Naive thymus-derived CD4-positive, alpha-beta T cell (primary cell): Measurements from ENCODE around the gene RBFA. TPM values are rescaled to one million over a fixed set of nuclear protein-coding genes. Genes with fewer than 3 reads are reported as not detected.

ENCODE experiments used
- ATAC-seq: fragments of 150-1000 bp; cut with Tn5 transposase; 2 replicates; pipeline ENCODE4 v1.10.0; 2021; ENCODE audit warnings: mild to moderate bottlenecking, moderate library complexity
- CTCF ChIA-PET: fragments of 350-600 bp; sonication (Branson Sonifier 250); formaldehyde crosslinking; loops from one replicate; lab custom pipeline; 2021; ENCODE audit warnings: antibody characterized with exemption; lab: Charles Lee
- POLR2A ChIA-PET: fragments of 350-600 bp; sonication (Branson Sonifier 250); formaldehyde crosslinking; loops from one replicate; lab custom pipeline; 2021; ENCODE audit warnings: antibody characterized with exemption, inconsistent platforms; lab: Charles Lee
- DNase-seq, 9 donors: peaks; one replicate each; pipeline versions ENCODE4 v3.0.0 to v3.0.0-alpha.2; 2020 to 2022; ENCODE audit warnings: mixed read lengths in 1 of 9
- H3K27ac ChIP-seq: one replicate; pipeline ENCODE4 v1.7.0; 2013; ENCODE audit warnings: mild to moderate bottlenecking, low read depth, low read length, moderate library complexity
- H3K27me3 ChIP-seq, 2 donors: one replicate each; pipeline ENCODE4 v1.7.0; 2013; ENCODE audit warnings: low read length in 2 of 2, mild to moderate bottlenecking in 2 of 2, moderate library complexity in 2 of 2; ENCODE audit not compliant: control insufficient read depth in 2 of 2, insufficient read depth in 2 of 2
- H3K36me3 ChIP-seq, 3 experiments: 1 replicate in 2 of 3; 2 replicates in 1 of 3; pipeline ENCODE4 v1.7.0; 2013; ENCODE audit warnings: low read length in 3 of 3, mild to moderate bottlenecking in 3 of 3, moderate library complexity in 1 of 3; ENCODE audit not compliant: insufficient read depth in 3 of 3, control insufficient read depth in 2 of 3
- H3K4me1 ChIP-seq, 2 donors: one replicate each; pipeline ENCODE4 v1.7.0; 2013; ENCODE audit warnings: low read length in 2 of 2, mild to moderate bottlenecking in 2 of 2, moderate library complexity in 1 of 2; ENCODE audit not compliant: control insufficient read depth in 2 of 2, insufficient read depth in 2 of 2
- H3K4me3 ChIP-seq: 2 replicates; pipeline ENCODE4 v1.7.0; 2013; ENCODE audit warnings: mild to moderate bottlenecking, low read length
- H3K9me3 ChIP-seq, 3 experiments: 1 replicate in 2 of 3; 2 replicates in 1 of 3; pipeline ENCODE4 v1.7.0; 2013; ENCODE audit warnings: low read length in 3 of 3; ENCODE audit not compliant: control insufficient read depth in 2 of 3
- H3K27ac Mint-ChIP-seq, 9 donors: one replicate each; pipeline ENCODE4 v1.8.0; 2020 to 2022; ENCODE audit warnings: mixed read lengths in 9 of 9, mild to moderate bottlenecking in 8 of 9, moderate library complexity in 5 of 9, inconsistent platforms in 2 of 9
- H3K27me3 Mint-ChIP-seq, 5 donors: one replicate each; pipeline ENCODE4 v1.8.0; 2021 to 2022; ENCODE audit warnings: mixed read lengths in 5 of 5, mild to moderate bottlenecking in 1 of 5
- H3K36me3 Mint-ChIP-seq, 5 donors: one replicate each; pipeline ENCODE4 v1.8.0; 2020 to 2022; ENCODE audit warnings: mixed read lengths in 5 of 5, mild to moderate bottlenecking in 3 of 5, inconsistent platforms in 1 of 5
- H3K4me1 Mint-ChIP-seq, 7 donors: one replicate each; pipeline ENCODE4 v1.8.0; 2020 to 2022; ENCODE audit warnings: mixed read lengths in 7 of 7, mild to moderate bottlenecking in 3 of 7, inconsistent platforms in 1 of 7
- H3K4me3 Mint-ChIP-seq, 10 donors: one replicate each; pipeline ENCODE4 v1.8.0; 2020 to 2022; ENCODE audit warnings: mild to moderate bottlenecking in 10 of 10, mixed read lengths in 10 of 10, moderate library complexity in 6 of 10, inconsistent platforms in 2 of 10
- H3K9me3 Mint-ChIP-seq, 11 donors: one replicate each; pipeline ENCODE4 v1.8.0; 2020 to 2022; ENCODE audit warnings: mixed read lengths in 11 of 11, mild to moderate bottlenecking in 4 of 11, inconsistent platforms in 1 of 11, moderate library complexity in 1 of 11
- intact Hi-C, 2 donors: fragments of 100-400 bp; cut with micrococcal nuclease; formaldehyde crosslinking; loops; one replicate each; pipeline ENCODE4 v1.15.1; 2023
- polyA plus RNA-seq, 2 donors: library from polyadenylated mRNA; unstranded; fragments of 300-500 nt; fragmentation: Illumina TruSeq; gene quantifications; one replicate each; pipeline ENCODE4 v1.2.3, GENCODE V29; 2021
- total RNA-seq, 6 experiments: library from RNA in 5 of 6; stranded (reverse) in 5 of 6; gene quantifications; 1 replicate in 5 of 6; 2 replicates in 1 of 6; pipeline ENCODE4 v1.2.3 and lab custom pipeline; 2021 to 2026

Gene RBFA
- total and polyA plus RNA-seq, 7 experiments from 2014 or later: 14.6 to 23.5 (median 21.6) TPM

DNA sequence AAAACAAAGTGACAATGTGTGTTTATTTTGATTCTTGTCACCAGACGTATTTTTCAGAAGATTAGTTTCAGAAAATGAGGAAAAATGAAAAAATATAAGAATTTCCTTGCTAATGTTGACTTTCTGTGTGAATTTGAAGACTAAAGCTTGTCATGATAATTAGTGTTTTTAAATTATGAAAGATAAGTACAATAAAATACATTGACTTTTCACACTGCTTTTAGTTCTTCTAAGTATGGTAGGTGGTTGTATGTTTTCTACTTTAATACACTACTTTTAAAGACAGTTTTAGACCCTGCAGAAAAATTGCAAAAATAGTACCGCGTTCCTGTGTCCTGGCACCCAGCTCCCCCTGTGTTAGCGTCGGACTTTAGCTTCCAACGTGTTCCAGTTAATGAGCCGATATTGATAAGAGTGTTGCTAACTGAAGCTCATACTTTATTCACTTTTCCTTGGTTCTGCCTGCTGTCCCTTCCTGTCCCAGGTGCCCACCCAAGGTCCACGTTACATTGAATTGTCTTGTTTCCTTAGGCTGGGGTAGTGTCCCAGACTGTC, 695 bp downstream of the RBFA start:
- H3K27me3 ChIP-seq: no peaks in the 10 kb centered on the region
- H3K4me3 ChIP-seq: peak overlapping the region; percentile 83
- no peaks in the 10 kb centered on the region for H3K9me3 ChIP-seq
- peak overlapping the region; percentile 84 to 95 (median 91) for H3K4me3 Mint-ChIP-seq
- no peak for DNase-seq
- H3K27ac ChIP-seq: peak overlapping the region; percentile 87
- peak overlapping the region; percentile 86 to 99 (median 96) for H3K27ac Mint-ChIP-seq
- H3K27me3 Mint-ChIP-seq: no peaks in the 10 kb centered on the region
- CTCF ChIA-PET: interaction anchor here (0.6 to 0.8 kb wide), 2 partner anchors 83 to 153 kb away, joined by 3 read pairs; partner anchors contain the start of gene SLC66A2
- POLR2A ChIA-PET: interaction anchor here (0.7 to 2.1 kb wide), 6 partner anchors 49 to 356 kb away, joined by 3 to 9 read pairs (median 3); partner anchors contain the start of gene ADNP2
- ATAC-seq: no peak
- intact Hi-C loops: loop anchor here (1.0 to 5.0 kb wide), 8 partner anchors 47 to 643 kb away; partner anchors contain the start of genes ADNP2 (in 2 of the 2), CTDP1 (in 2 of the 2), SLC66A2 (in 2 of the 2) and TXNL4A (in 2 of the 2)
- H3K4me1 ChIP-seq: peaks cover 8 to 14% of the 10 kb centered on the region in 2 donors
- peaks cover 7 to 27% (median 10%) of the 10 kb centered on the region in 5 donors for H3K36me3 Mint-ChIP-seq
- H3K36me3 ChIP-seq: peaks cover 0 to 8% (median 0%) of the 10 kb centered on the region in 3 experiments
- H3K4me1 Mint-ChIP-seq: peaks cover 22 to 36% (median 29%) of the 10 kb centered on the region in 7 donors
- H3K9me3 Mint-ChIP-seq: peaks cover 0 to 8% (median 1%) of the 10 kb centered on the region in 11 donors

DNA sequence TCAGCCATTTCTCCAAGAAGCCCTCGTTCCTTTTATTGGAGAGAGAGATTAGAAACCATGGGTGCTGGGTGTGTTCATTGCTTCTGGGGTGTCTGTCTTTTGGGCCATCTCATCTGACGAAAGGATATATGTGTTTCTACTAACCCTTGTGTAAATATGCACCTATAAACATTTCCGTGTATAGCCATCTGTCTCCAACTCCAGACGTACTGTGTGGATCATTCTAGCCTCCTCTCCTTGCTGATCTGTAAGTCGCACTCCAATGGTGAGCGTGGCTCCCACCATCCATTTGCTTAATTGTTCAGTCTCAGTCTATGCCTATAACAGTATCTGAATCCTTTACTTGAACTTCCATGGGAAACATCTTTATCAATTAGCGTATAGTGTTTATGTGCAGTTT, 1.8 kb downstream of the RBFA start:
- H3K27ac ChIP-seq: no peak overlapping the region
- no peaks in the 10 kb centered on the region for H3K9me3 ChIP-seq
- CTCF ChIA-PET: no interaction called here
- no peak for ATAC-seq
- Mint-ChIP-seq H3K27ac (peak overlapping the region in 2 of 9 donors; percentile 5 to 14), H3K36me3 (peaks cover 5 to 34% (median 8%) of the 10 kb centered on the region in 5 donors), H3K4me3 (peak overlapping the region; percentile 84 to 95 (median 91)), H3K9me3 (peaks cover 0 to 8% (median 0%) of the 10 kb centered on the region in 11 donors), H3K4me1 (peaks cover 22 to 36% (median 29%) of the 10 kb centered on the region in 7 donors), H3K27me3 (no peaks in the 10 kb centered on the region)
- H3K36me3 ChIP-seq: peaks cover 0 to 8% (median 0%) of the 10 kb centered on the region in 3 experiments
- no peak for DNase-seq
- intact Hi-C loops: no loop called here
- H3K27me3 ChIP-seq: no peaks in the 10 kb centered on the region
- peaks cover 8 to 14% of the 10 kb centered on the region in 2 donors for H3K4me1 ChIP-seq
- no peak overlapping the region for H3K4me3 ChIP-seq
- POLR2A ChIA-PET: no interaction called here

DNA sequence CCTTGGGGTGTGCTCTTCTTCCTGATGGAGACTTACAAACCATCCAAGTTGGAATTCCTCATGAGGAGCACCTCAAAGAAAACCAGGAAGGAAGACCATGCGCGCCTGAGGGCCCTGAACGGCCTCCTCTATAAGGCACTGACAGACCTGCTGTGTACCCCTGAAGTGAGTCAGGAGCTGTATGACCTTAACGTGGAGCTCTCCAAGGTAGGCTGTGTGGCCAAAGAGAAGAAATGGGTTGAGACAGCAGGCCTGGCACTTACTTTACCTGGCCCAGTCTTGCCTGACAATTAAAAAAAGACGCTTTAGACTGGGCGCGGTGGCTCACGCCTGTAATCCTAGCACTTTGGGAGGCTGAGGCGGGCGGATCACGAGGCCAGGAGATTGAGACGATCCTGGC, 3.1 kb downstream of the RBFA start:
- peaks cover 0 to 8% (median 0%) of the 10 kb centered on the region in 3 experiments for H3K36me3 ChIP-seq

DNA sequence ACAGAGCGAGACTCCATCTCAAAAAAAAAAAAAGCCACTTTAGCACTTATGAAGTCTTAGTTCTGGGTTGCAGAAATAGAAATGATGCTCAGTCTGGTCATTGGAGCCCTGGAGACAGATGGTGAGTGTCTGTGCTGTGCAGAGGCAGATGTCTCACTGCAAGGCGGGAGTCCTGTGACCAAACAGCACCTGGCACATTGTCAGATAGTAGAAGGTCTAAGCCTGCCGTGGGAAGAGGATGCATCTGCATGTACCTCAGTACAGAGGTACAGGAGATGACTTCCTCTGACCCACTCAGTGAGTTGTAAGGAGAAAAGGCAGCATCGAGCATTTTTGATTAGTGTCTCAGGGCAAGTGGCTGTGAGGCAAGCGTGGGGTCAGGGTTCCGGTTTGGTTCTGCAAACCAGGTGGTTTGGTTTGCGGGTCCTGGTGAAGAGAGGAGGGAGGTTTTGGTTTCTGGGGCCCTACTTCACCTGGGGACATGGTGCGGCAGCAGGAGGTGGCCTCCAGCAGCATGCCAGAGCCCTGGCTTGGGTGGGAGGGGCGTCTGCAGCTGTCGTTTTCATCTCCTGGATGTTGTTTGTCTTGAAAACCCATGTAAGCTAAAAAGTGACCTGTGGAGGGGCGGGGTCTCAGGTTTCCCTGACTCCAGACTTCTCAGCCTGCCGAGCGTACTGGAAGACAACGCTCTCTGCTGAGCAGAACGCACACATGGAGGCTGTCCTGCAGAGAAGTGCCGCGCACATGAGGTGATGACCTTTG, 3.8 kb downstream of the RBFA start:
- H3K27ac Mint-ChIP-seq: no peak overlapping the region
- POLR2A ChIA-PET: no interaction called here

More for the DNA sequence above, 3.1 kb downstream of the RBFA start:
- Mint-ChIP-seq H3K36me3 (peaks cover 5 to 42% (median 12%) of the 10 kb centered on the region in 5 donors), H3K4me3 (peak overlapping the region in 1 of 10 donors; percentile 25), H3K9me3 (peaks cover 0 to 8% (median 0%) of the 10 kb centered on the region in 11 donors), H3K4me1 (peaks cover 22 to 35% (median 29%) of the 10 kb centered on the region in 7 donors), H3K27me3 (no peaks in the 10 kb centered on the region), H3K27ac (no peak overlapping the region)
- no peak overlapping the region for H3K27ac ChIP-seq
- H3K27me3 ChIP-seq: no peaks in the 10 kb centered on the region
- no peak for DNase-seq
- H3K4me3 ChIP-seq: no peak overlapping the region
- intact Hi-C loops: no loop called here
- ATAC-seq: no peak
- POLR2A ChIA-PET: no interaction called here
- H3K9me3 ChIP-seq: no peaks in the 10 kb centered on the region
- CTCF ChIA-PET: no interaction called here
- H3K4me1 ChIP-seq: peaks cover 8 to 14% of the 10 kb centered on the region in 2 donors

GRCh38 chr18:80040515-80040914, 6.3 kb downstream of the RBFA start:
- DNase-seq: no peak
- POLR2A ChIA-PET: no interaction called here
- H3K4me3 ChIP-seq: no peak overlapping the region
- H3K4me1 Mint-ChIP-seq: peaks cover 6 to 15% (median 9%) of the 10 kb centered on the region in 7 donors
- no peak overlapping the region for H3K27ac ChIP-seq
- no peaks in the 10 kb centered on the region for H3K27me3 Mint-ChIP-seq
- H3K27me3 ChIP-seq: no peaks in the 10 kb centered on the region
- no peak overlapping the region for H3K4me3 Mint-ChIP-seq
- ATAC-seq: no peak
- intact Hi-C loops: no loop called here
- H3K9me3 Mint-ChIP-seq: no peaks in the 10 kb centered on the region
- H3K36me3 ChIP-seq: peaks cover 0 to 22% (median 0%) of the 10 kb centered on the region in 3 experiments
- no peak overlapping the region for H3K27ac Mint-ChIP-seq
- peaks cover 5 to 65% (median 21%) of the 10 kb centered on the region in 5 donors for H3K36me3 Mint-ChIP-seq
- H3K9me3 ChIP-seq: no peaks in the 10 kb centered on the region
- H3K4me1 ChIP-seq: no peaks in the 10 kb centered on the region
- CTCF ChIA-PET: no interaction called here

More for the DNA sequence above, 3.8 kb downstream of the RBFA start:
- Mint-ChIP-seq H3K4me3 (no peak overlapping the region), H3K9me3 (peaks cover 0 to 8% (median 0%) of the 10 kb centered on the region in 11 donors), H3K36me3 (peaks cover 5 to 49% (median 12%) of the 10 kb centered on the region in 5 donors), H3K27me3 (no peaks in the 10 kb centered on the region), H3K4me1 (peaks cover 19 to 28% (median 24%) of the 10 kb centered on the region in 7 donors)
- CTCF ChIA-PET: no interaction called here
- Histone ChIP-seq H3K36me3 (peaks cover 0 to 14% (median 0%) of the 10 kb centered on the region in 3 experiments), H3K4me1 (peaks cover 8% of the 10 kb centered on the region in 2 donors), H3K4me3 (no peak overlapping the region), H3K9me3 (no peaks in the 10 kb centered on the region), H3K27me3 (no peaks in the 10 kb centered on the region), H3K27ac (no peak overlapping the region)
- intact Hi-C loops: no loop called here
- ATAC-seq (no peak), DNase-seq (no peak)

DNA sequence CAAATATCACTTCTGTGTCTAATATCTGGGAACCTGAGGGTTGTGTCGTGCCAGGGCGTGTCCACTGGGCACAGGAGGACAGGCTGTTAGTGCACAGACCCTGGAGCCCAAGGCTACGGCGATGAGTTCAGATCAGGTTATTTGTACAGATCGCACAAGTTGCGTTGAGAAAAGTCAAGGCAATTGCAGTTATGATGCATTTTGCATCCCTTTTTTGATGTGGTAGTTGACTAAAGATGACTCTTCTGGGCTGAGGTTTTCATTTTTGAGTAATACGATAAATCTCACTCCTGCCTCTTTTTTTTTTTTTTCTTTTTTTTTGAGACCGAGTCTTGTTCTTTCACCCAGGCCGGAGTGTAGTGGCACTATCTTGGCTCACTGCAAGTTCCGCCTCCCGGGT, 7.2 kb downstream of the RBFA start:
- ChIA-PET CTCF (no interaction called here), POLR2A (no interaction called here)
- no peaks in the 10 kb centered on the region for H3K9me3 ChIP-seq
- H3K27ac ChIP-seq: no peak overlapping the region
- peaks cover 5 to 71% (median 23%) of the 10 kb centered on the region in 5 donors for H3K36me3 Mint-ChIP-seq
- H3K9me3 Mint-ChIP-seq: no peaks in the 10 kb centered on the region
- H3K4me1 ChIP-seq: no peaks in the 10 kb centered on the region
- DNase-seq: no peak
- H3K4me1 Mint-ChIP-seq: peaks cover 0 to 8% (median 0%) of the 10 kb centered on the region in 7 donors
- peaks cover 0 to 22% (median 0%) of the 10 kb centered on the region in 3 experiments for H3K36me3 ChIP-seq
- no peaks in the 10 kb centered on the region for H3K27me3 Mint-ChIP-seq
- no peak overlapping the region for H3K4me3 ChIP-seq
- no peak overlapping the region for H3K27ac Mint-ChIP-seq
- no peak for ATAC-seq
- H3K27me3 ChIP-seq: no peaks in the 10 kb centered on the region
- H3K4me3 Mint-ChIP-seq: no peak overlapping the region
- intact Hi-C loops: no loop called here
